ENCODE data around the gene USP25. TPM values are rescaled to one million over a fixed set of nuclear protein-coding genes. Genes with fewer than 3 reads are reported as not detected.

USP25 gene
- total and polyA plus RNA-seq, 9 of the 15 experiments (the other 6 are each of a cell fraction or from before 2014, with no cell fraction given): 7.8 to 44.9 (median 31.4) TPM

GRCh38 chr21:15894596-15894995 is 164.8 kb downstream of the USP25 start:
- no TSS peak for BruUV-seq (replicated peaks)
- H3K4me1 ChIP-seq (replicated peaks in 1 of 2; ENCODE audit: control insufficient read depth in 2 of 2, insufficient read depth in 2 of 2, low read length in 2 of 2): no peaks in the 10 kb centered on the region

More at GRCh38 chr21:15894596-15894995, 164.8 kb downstream of the USP25 start:
- no peak overlapping the region for H3K27ac ChIP-seq (ENCODE audit: extremely low read depth, low read depth, low read length)
- intact Hi-C loops (cut with micrococcal nuclease) (no loop called here), in situ Hi-C loops (cut with MboI) (no loop called here)
- no peaks in the 10 kb centered on the region for H4K20me1 ChIP-seq (replicated peaks; ENCODE audit: control insufficient read depth, insufficient read depth, low read length)
- no peak overlapping the region for H3K4me2 ChIP-seq (ENCODE audit: insufficient read depth, low read length)
- POLR2A ChIA-PET: no interaction called here
- DNase-seq (ENCODE audit: extremely low read depth in 1 of 4, low spot score in 3 of 4) (no peak), ATAC-seq (no peak), FAIRE-seq (no peak)
- H2AFZ ChIP-seq (ENCODE audit: low read depth, low read length): no peak overlapping the region
- no peaks in the 10 kb centered on the region for H3K9me1 ChIP-seq (ENCODE audit: control insufficient read depth, insufficient read depth, low read length)
- no peak overlapping the region for H3K9ac ChIP-seq (ENCODE audit: insufficient read depth in 1 of 2, low read depth in 2 of 2, low read length in 2 of 2)
- H3K79me2 ChIP-seq (ENCODE audit: control insufficient read depth, insufficient read depth, low read length): no peaks in the 10 kb centered on the region
- H3K4me3 ChIP-seq: no peak overlapping the region
- TF ChIP-seq CTCF (IDR thresholded peaks at IDR 0.05 in 2 of 3, conservative IDR thresholded peaks at IDR 0.05 in 1 of 3; ENCODE audit: insufficient read depth in 2 of 3, low read depth in 1 of 3, low read length in 3 of 3) (peak in 1 of 3 experiments; percentile 36; a peak in 2 of 6 replicates), ASH1L (IDR thresholded peaks at IDR 0.05; ENCODE audit: borderline replicate concordance, low read depth, partially characterized antibody) (no peak), NFYB (IDR thresholded peaks at IDR 0.05; ENCODE audit: extremely low read depth, insufficient read length) (no peak), RAD21 (CRISPR knock-in tag; conservative IDR thresholded peaks at IDR 0.05 in 1 of 2, IDR thresholded peaks at IDR 0.05 in 1 of 2) (peak; percentile 14 to 41; a peak in 2 of 4 replicates), SAP30 (IDR thresholded peaks at IDR 0.05; ENCODE audit: borderline replicate concordance, insufficient read depth, low read depth, low read length, poor library complexity, severe bottlenecking) (no peak)
- H3K36me3 ChIP-seq (ENCODE audit: control insufficient read depth, insufficient read depth, low read length): no peaks in the 10 kb centered on the region
- H3K27me3 ChIP-seq (ENCODE audit: control insufficient read depth in 2 of 2, insufficient read depth in 2 of 2, low read length in 2 of 2): no peaks in the 10 kb centered on the region
- CTCF ChIA-PET (ENCODE audit: low intra/inter-chr PET ratio): no interaction called here
- no peaks in the 10 kb centered on the region for H3K9me3 ChIP-seq (replicated peaks; ENCODE audit: control insufficient read depth, insufficient read depth, low read depth, low read length)
